ENCODE measurements around the gene NLGN3. TPM values are rescaled to one million over a fixed set of nuclear protein-coding genes. Genes with fewer than 3 reads are reported as not detected.

Gene NLGN3
- total RNA-seq, 1 donor from 2014 or later = 15.1 TPM

DNA sequence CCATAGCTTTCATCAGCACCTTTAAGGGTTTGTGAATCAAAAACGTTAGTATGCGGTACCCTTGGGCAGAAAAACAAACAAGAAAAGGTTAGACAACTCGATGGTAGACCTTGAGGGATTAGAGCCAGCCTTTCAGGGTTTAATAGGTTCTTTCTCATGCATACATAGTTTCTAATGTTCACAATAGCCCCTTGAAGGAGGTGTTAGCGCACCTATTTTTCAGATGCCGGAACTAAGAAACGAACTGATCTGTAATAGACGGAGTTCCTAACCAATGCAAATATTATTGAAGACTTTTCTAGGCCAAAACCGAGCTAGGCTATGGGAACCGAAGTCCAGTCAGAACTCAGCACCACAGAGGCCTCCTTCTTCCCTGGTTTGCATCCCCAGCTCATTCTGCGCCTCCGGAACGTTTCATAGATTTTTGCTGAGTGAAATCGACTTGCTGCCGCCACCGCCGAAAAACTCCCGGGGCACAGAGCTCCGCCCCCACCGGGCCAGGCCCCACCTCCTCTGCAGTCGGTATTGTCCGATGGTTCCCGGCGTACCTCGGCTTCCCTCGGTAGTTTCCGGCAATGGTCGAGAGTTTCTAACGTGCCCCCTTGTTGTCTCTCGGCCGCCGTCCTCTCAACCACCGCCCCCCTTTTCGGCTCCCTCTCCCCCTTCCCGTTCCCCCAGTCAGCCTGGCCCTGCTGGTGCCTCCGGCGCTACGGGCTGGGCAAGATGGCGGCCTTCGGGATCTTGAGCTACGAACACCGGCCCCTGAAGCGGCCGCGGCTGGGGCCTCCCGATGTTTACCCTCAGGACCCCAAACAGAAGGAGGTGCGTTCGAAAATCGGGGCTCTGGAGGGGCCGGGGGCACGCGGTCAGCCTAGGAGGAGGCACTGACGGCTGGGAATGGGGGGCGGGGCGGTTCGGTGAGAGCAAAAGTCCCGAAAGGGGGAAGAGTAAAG lies 26.3 kb upstream of the NLGN3 start, which contains the start of gene MED12:
Gene MED12, plus strand, starts transcription at position 565 of the 953 bp plus-strand sequence. Its CDS starts 159 bp downstream, at position 724.
- DNase-seq (ENCODE audit: low spot score in 2 of 2) (peak; percentile 50 to 83), FAIRE-seq (no peak)

DNA sequence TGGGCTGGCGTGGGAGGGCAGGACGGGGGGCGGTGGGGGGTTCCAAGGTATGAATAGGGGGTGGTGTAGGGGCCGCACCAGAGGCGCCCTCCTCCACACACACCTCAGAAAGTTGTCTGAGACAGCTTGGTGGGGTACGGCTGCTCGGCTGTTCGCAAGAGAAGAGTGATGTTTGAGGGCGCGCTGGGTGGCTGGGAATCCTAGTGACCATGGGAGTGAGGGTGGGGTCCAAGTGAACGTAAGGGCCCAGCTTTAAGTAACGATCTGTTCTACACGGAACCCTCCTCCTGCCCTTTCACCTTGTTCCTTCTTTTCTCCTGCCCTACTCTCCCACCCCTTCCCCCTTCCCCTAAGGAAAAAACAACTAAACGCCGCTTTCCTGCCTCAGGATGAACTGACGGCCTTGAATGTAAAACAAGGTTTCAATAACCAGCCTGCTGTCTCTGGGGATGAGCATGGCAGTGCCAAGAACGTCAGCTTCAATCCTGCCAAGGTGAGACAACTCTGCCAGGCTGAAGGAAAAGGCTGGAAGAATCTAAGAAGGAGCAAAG lies 25.6 kb upstream of the NLGN3 start:
- FAIRE-seq (no peak), DNase-seq (ENCODE audit: low spot score in 2 of 2) (peak in 1 of 2 donors; percentile 9)

DNA sequence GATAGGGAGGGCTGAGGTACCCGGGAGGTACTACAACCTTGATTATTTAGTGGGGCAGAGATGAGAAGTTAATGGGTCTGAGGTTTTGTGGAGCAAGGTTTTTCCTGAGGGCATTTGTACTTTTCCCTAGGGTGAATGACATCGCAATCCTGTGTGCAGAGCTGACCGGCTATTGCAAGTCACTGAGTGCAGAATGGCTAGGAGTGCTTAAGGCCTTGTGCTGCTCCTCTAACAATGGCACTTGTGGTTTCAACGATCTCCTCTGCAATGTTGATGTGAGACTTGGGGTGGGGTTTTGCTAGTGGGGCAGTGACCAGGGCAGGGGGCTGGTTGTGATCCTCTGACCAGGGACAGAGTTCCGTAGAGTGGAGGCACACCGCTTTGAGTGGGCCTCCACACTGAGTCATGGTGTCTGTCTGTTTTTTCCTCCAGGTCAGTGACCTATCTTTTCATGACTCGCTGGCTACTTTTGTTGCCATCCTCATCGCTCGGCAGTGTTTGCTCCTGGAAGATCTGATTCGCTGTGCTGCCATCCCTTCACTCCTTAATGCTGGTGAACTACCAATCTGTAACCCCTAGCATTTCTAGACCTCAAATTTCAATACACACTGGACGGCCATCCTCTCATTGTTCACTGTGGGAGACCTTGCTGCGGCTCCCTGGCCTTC lies 16.3 kb upstream of the NLGN3 start:
- no peak for FAIRE-seq
- DNase-seq (ENCODE audit: low spot score in 2 of 2) = no peak

DNA sequence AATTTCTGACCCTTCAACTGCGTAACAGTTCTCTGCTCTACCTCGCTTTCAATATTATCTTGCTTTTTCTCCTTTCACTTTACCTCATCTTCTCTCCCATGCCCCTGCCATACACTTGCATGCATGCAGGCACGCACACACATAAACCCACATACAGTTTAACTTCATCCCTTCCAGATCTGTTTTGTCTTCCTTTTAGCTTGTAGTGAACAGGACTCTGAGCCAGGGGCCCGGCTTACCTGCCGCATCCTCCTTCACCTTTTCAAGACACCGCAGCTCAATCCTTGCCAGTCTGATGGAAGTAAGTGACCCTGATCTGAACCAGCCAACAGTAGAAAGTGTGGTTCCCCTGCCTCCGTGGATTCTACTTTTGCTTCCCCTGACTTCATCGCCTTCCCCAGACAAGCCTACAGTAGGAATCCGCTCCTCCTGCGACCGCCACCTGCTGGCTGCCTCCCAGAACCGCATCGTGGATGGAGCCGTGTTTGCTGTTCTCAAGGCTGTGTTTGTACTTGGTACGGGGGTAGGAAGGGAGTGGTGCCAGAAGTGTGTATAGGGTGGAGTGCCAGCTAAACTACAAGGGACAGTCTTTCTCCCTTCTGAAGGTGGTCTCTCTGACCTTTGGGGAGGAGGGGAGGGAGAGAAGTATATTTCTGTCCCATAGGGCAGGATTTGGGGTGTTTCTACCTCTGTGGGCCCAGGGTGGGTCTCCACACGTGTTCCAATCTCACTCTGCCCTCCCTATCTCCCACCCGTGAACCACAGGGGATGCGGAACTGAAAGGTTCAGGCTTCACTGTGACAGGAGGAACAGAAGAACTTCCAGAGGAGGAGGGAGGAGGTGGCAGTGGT lies 15.5 kb upstream of the NLGN3 start:
- peak in 1 of 2 donors; percentile 54 for DNase-seq (ENCODE audit: low spot score in 2 of 2)
- no peak for FAIRE-seq

DNA sequence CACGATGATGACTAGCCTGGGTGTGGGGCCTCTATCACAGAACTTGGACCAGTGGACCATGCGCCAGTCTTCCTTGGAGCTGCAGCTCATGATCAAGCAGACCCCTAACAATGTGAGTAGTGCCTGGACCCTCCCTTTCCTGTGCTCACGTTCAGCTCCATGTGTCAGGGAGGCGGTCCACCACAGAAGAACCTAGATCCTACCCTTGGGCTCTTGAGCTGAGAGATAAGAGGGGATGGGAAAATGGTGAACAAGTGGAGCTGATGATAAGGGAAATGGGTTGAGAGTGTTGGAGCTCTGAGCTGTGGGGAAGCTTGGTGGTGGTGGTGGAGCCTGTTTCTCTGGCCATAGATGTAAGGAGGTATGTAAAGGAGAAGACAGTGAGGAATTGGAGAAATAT lies 13.1 kb upstream of the NLGN3 start:
- DNase-seq (ENCODE audit: low spot score in 2 of 2) (no peak), FAIRE-seq (no peak)

DNA sequence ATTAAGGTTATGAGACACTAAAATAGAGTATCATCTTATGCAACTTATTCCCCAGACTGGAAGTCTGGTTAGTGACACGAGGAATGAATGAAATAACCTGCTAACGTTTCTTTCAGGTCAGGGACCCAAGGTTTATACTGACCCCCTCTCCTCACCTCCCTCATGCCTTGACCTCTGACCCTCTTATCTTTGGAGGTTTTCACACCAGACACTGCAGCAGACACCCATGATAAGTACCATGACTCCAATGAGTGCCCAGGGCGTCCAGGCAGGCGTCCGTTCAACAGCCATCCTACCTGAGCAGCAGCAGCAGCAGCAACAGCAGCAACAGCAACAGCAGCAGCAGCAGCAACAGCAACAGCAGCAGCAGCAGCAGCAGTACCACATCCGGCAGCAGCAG lies 4.2 kb upstream of the NLGN3 start:
- FAIRE-seq (no peak), DNase-seq (ENCODE audit: low spot score in 2 of 2) (no peak)

DNA sequence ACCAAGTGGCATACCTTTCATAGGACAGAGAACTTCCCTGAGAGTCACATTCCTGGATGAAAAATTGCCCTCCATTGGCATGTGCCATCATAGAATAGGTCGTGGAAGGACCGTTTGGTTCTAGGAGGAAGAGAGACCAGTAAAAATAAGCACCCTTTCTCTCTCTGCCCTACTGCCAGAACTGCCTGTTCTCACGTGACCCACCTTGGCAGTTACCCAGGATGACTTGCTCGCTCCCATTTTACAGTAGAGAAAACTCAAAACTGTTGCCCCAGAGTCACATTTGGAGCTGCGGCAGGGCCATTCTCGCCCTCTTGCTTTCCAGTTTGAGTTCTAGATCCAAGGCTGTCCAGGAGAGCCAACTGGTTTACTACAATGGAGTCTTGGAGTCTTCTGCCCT lies 1.1 kb upstream of the NLGN3 start:
- DNase-seq (ENCODE audit: low spot score in 2 of 2) = peak; percentile 37 to 44
- no peak for FAIRE-seq

DNA sequence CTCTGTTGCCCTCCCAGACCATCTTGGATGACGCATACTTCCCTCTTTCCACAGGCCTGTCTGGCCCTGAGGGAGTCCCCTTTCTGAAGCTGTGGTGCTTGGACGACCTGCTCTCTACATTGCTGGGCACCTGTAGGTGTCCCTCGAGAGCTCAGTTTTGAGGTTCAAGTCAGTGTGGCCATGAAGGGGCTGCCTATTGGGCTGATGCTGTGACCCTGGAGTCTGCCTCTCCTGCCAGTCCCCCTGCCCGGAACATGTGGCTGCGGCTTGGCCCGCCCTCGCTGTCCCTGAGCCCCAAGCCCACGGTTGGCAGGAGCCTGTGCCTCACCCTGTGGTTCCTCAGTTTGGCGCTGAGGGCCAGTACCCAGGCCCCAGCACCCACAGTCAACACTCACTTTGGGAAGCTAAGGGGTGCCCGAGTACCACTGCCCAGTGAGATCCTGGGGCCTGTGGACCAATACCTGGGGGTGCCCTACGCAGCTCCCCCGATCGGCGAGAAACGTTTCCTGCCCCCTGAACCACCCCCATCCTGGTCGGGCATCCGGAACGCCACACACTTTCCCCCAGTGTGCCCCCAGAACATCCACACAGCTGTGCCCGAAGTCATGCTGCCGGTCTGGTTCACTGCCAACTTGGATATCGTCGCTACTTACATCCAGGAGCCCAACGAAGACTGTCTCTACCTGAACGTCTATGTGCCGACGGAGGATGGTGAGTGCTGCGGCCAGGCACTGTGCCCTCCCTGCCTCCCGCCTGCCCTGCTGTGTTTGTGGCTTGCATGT lies 3.0 kb downstream of the NLGN3 start:
- FAIRE-seq (no peak), DNase-seq (ENCODE audit: low spot score in 2 of 2) (peak in 1 of 2 donors; percentile 24)

DNA sequence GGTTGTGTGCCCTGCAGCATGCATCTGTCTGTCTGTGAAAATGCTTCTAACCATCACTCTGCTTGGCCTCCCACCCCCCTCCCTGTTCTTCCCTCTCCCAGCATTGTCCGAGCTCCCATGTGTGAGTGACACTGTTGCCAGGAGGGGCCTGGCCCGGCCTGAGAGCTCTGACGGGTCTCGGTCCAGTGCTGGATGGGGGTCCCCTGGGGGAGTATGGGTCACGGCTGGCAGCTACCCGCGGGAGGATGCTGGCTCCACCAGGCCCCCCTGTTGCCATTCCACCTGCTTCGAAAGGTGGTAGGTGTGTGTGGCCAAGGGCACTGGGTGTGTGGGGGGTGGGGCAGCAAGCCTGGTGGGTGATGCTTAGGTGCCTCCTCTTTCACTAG lies 3.6 kb downstream of the NLGN3 start:
- no peak for FAIRE-seq
- no peak for DNase-seq (ENCODE audit: low spot score in 2 of 2)

DNA sequence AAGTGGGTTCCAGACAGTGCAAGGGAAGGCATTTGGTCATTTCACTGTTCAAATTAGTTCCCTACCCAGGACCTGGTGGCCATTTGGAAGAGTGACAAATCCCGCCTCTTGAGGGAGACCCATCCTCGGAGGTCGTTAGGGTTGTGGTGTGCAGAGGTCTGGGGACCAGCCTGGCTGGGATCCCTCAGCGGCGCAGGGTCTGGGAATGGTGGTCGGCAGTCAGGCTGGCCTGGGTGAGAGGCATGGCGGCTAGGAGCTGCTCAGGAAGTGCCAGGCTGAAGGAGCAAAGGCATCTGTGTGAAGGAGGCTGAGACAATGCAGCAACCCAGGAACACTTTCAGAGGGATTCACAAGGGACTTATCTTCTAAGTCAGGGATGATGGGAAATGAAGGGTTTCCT lies 6.7 kb downstream of the NLGN3 start:
- DNase-seq (ENCODE audit: low spot score in 2 of 2) (no peak), FAIRE-seq (no peak)

DNA sequence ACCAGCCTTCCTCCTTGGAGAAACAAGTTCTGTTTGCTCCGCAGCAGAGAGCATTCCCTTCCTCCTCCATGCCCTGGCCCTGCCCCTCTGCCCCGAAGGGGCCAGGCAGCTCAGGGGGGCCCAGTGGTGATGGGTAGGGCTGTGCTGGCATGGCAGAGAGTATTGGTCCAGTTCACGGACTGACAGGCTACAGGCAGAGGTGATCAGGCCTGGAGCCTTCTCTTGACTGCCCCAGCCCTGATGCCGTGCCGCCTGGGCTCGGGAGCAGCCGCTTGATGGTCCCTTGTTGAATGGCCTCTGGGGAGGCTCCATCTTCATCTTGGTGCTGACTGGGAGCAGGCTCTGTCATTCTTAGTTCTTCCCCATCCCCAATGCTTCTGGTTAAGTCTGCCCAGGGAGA lies 9.6 kb downstream of the NLGN3 start:
- FAIRE-seq (no peak), DNase-seq (ENCODE audit: low spot score in 2 of 2) (no peak)

DNA sequence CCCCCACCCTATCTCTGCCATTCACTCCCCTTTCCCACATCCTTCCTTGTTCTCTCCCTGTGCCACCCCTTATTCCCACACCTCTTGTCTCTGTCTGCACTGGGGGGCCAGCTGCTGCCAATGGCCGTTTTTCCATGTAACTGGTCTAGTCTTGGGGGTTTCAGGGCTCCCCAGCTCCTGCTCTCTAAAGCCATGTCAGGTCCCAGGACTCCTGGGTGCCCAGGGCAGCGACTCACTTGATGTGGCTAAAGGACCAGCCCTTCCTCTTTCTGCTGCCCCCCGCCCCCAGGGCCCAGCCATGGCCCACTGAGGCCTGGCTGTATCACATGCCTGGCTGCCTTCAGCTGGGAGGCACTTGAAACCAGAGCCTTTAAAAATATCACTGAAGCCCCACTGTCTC lies 10.0 kb downstream of the NLGN3 start:
- FAIRE-seq = no peak
- no peak for DNase-seq (ENCODE audit: low spot score in 2 of 2)

DNA sequence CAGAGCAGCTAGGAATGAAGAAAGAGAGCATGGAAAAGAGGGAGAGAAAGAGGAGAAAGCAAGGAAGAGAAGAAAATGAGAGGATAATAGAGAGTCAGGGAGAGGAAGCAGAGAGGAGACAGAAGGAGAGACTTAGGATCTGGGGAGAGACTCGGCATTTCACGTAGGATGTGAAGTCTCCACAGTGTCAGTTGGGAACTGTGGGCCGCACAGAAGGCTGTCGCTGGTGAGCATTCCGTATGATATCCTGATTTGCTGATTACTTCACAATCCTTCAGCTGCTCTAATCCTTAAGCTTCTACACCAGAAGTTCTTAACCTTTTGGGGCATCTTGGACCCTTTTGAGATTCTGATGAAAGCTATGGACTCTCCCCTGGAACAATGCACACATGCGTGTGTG lies 14.0 kb downstream of the NLGN3 start:
- DNase-seq (ENCODE audit: low spot score in 2 of 2) (no peak), FAIRE-seq (no peak)

DNA sequence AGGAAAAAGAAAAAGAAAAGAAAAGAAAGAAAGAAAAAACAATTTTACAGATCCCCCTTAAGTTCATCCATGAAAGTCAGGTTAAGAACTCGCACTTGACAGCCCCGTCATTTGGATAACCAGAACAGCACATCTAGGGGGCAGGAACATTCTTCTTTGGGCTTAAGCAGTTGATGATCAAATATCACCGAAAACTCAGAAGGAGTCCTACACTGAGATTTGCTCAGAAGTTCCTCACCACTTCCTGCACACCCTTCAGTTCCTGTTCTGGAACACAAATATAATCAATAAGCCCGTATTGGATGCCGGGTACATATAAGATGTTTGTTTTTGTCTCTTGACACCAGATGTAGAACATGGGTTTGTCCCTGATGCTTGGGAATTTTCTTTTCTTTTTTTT lies 14.7 kb downstream of the NLGN3 start:
- no peak for FAIRE-seq
- DNase-seq (ENCODE audit: low spot score in 2 of 2) = no peak

DNA sequence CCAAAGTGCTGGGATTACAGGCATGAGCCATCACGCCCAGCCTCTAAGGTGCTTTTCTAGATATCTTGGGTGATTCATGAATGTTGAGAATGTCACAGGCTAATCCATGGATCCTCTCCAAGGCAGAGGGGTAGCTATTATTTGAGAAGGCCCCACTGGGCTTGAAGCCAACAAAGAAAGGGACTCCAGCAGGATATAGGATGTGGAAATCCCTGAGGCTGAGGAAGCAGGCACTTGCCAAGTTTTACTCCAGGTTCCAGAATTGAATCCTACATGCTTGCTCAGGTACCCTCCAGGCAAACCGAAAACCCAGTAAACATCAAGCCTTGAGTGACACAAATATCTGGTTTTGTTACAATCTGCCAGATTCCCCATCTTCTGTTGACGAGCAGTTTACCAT lies 15.8 kb downstream of the NLGN3 start:
- no peak for DNase-seq (ENCODE audit: low spot score in 2 of 2)
- no peak for FAIRE-seq

DNA sequence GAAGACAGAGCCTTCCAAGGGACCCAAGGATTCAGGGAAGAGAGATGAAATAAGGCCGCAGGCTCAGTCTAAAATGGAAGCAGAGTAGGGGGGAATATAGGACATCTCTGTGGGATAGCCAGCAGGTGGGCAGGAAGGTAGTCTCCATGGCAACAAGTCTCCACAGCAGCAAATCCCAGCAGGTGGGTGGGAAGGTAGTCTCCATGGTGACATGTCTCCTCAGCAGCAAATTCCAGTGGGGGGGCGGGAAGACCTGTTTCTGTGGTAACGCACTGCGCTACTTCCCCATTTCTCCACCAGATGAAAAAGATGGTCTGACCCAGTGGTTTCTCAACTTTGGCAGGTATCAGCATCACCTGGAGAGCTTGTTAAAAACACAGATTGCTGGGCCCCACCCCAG lies 18.3 kb downstream of the NLGN3 start:
- DNase-seq (ENCODE audit: low spot score in 2 of 2) (no peak), FAIRE-seq (no peak)

DNA sequence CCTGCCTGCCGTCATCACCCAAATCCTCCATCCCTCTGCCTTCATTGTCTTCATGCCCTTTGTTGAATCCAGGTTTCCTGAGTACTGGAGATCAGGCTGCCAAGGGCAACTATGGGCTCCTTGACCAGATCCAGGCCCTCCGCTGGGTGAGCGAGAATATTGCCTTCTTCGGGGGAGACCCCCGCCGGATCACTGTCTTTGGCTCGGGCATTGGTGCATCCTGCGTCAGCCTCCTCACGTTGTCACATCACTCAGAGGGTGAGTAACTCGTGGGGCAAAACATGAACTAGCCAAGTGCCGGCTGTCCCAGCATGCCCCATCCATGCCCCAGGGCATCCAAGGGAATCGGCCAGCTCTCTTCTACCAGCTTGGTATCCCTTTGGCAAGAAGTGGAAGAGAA lies 19.4 kb downstream of the NLGN3 start:
- FAIRE-seq = no peak
- DNase-seq (ENCODE audit: low spot score in 2 of 2) = no peak

DNA sequence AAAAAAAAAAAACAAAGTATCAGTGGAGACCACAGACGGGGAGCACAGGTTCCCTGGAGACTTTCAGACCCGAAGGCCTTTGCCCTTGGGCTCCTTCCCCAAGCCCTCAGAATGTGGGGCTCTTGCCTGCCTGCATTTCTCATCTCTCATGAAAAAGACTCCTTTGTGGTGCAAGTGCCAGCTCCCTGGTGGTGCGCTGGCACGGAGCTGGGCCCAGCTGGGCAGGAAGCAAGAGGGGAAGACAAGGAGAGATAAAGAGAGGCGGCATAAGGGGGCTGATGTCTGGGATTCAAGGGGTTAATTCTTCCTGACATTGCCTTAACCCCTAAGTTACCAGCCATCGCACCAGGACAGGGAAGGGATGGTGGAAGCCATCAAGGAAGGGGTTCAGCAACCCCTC lies 21.8 kb downstream of the NLGN3 start:
- DNase-seq (ENCODE audit: low spot score in 2 of 2) (no peak), FAIRE-seq (no peak)

DNA sequence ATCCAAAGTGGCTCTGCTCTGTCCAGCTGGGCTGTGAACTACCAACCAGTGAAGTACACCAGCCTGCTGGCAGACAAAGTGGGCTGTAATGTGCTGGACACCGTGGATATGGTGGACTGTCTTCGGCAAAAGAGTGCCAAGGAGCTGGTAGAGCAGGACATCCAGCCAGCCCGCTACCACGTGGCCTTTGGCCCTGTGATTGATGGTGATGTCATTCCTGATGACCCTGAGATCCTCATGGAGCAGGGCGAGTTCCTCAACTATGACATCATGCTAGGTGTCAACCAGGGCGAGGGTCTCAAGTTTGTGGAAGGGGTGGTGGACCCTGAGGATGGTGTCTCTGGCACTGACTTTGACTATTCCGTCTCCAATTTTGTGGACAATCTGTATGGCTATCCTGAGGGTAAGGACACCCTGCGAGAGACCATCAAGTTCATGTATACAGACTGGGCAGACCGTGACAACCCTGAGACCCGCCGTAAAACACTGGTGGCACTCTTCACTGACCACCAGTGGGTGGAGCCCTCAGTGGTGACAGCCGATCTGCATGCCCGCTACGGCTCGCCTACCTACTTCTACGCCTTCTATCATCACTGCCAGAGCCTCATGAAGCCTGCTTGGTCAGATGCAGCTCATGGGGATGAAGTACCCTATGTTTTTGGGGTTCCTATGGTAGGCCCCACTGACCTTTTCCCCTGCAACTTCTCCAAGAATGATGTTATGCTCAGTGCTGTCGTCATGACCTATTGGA lies 22.6 kb downstream of the NLGN3 start:
- DNase-seq (ENCODE audit: low spot score in 2 of 2) = no peak
- FAIRE-seq = no peak

All from frontal cortex (tissue), 4 donors.